T-helper 2 cell treated with Interferon-gamma antibody and Interleukin-4, amounts not matched to agents 100 ng/mL and 5 ng/mL, for 36 hours (primary cell): Measurements from ENCODE around the gene MOB4. TPM values are rescaled to one million over a fixed set of nuclear protein-coding genes. Genes with fewer than 3 reads are reported as not detected.
"Not testable (repeated sequence)": the region's sequence is repeated elsewhere in the genome, so short reads cannot be mapped to it uniquely, and the experiment has no call there.

Experiments used
- intact Hi-C: fragments of 100-400 bp; cut with micrococcal nuclease; formaldehyde crosslinking; loops from one replicate; pipeline ENCODE4 v1.15.1; 2023
- total RNA-seq: library from RNA; stranded (reverse); gene quantifications from 2 replicates; pipeline ENCODE4 v1.2.3, GENCODE V29; 2022

The MOB4 gene
- total RNA-seq, 1 donor from 2014 or later: 20.9 TPM

DNA sequence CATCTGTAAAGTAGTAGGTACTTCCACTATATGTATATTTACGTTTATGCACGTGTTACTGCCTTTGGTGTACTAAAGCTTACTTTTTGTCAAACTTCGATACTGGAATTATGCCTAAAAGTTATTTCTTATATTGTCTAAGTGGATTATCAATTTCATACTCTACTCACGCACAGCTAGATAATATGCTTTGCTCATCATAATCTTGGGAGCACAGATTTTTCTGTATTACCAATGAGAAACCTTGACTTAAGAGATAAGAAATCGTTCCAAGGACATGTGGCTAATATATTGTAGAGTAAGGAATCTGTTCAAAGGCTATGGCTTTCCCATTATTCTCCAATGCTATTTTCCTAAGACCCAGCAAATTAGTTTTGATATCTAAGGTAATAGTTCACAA, 9.2 kb upstream of the MOB4 start:
- intact Hi-C loops: no loop called here

- intact Hi-C loops: loop anchor here (10.0 kb wide), 1 partner anchor 351 kb away; no protein-coding TSS in a partner anchor
Measured at GRCh38 chr2:197513915-197514314, 2.0 kb upstream of the MOB4 start.

DNA sequence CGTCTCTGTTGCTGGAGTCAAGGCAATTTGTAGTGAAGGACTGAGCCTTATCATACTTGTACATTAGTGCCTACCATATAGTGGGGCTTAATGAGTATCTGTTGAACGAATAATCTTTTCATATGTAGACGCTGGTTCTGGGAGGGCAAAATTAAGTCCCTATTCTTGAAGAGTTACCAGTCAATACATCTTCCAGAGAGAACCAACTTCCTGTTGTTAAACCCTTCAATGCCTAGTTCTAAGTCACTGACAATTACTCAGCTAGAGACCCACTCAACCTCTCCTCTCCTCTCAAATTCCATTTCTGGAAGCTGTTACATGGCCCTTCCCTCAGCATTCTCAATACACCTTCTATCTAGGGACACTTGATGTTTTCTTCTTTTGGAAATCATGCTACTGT, 1.1 kb upstream of the MOB4 start:
- intact Hi-C loops: loop anchor here (1.0 to 10.0 kb wide), 6 partner anchors 14 to 587 kb away; partner anchors contain the start of genes BOLL, HSPE1, MARS2 and PGAP1

DNA sequence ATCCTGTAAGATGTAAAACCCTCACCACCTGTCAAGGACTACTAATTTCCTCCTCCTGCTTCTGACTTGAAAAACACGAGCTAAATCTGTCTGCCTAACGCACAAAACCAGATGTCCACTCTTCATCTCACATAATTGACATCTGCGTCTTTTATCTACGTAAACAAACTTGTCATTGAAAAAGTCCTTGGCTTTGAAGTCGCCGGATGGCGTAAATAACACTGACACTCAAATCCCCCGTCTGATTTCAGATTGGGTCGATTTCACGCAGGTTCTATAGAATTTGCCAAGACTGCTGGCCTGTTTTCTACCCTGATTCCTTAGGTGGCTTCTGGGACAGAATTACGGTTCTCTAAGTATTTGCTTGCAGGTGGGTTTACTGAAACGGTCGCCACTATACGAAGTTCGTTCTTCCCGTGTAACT, 539 bp upstream of the MOB4 start:
- intact Hi-C loops: loop anchor here (1.0 to 10.0 kb wide), 6 partner anchors 15 to 588 kb away; partner anchors contain the start of genes BOLL, HSPE1, MARS2 and PGAP1

DNA sequence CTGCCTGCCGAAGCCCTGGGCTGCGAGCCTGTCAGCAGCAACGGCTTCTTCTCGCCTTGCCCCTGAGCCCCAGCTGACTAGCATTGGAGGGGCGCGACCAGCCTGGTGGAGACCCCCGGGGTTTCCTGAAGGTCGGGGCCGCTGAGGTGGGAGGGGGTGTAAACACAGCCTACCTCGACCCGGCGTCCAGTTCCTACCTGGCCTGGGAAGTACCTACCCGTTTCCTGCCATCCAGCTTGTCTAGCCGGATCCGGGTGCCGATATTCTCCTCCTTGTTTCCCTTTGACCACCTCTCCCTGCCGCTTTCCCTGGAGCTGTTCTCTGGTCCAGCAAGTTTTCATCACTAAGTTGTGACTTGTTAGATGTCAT, 511 bp downstream of the MOB4 start:
- intact Hi-C loops: loop anchor here (1.0 to 10.0 kb wide), 5 partner anchors 63 to 717 kb away; partner anchors contain the start of genes BOLL, COQ10B, GTF3C3 and PGAP1

GRCh38 chr2:197517150-197517549, 1.3 kb downstream of the MOB4 start:
- intact Hi-C loops: loop anchor here (5.0 to 10.0 kb wide), 3 partner anchors 270 to 590 kb away; partner anchors contain the start of genes BOLL and PGAP1

DNA sequence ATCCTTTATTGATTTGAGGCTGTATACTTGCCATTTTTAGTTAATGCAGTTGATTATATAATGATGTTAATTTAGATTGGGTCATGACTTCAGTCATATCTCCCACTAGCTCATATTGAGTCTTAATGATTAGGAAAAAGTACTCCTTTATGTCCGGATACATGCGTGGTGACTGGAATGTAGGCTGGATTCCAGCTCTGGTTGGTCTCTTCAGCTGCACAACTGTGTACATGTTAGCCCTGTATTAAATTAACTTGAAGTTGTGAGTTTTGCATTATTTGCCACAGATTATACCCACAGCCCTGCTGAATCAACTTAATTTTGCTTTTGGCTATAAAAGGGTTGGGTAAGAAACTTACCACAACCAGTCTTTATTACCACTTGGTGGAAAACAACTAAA, 22.5 kb downstream of the MOB4 start:
- intact Hi-C loops: no loop called here

DNA sequence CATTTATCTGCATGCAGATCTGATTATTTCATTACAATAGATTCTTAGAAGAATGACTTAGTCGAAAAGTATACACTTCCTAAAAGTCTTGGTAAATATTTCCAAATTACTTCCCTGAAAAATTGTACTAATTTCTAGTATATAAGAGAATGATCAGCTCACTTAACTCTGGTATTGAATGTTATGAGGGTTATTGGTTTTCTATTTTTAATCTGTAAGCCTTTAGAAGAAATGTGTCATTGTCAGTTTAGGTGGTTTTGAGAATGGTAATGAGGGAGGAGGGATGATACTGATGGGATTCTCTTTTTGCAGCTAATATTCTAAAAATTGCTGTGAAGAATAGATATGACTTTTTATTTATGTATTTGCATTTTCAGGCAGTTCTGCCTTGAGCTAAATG, 23.9 kb downstream of the MOB4 start:
- intact Hi-C loops: no loop called here

GRCh38 chr2:197543206-197543605, 27.3 kb downstream of the MOB4 start:
- intact Hi-C loops: no loop called here

DNA sequence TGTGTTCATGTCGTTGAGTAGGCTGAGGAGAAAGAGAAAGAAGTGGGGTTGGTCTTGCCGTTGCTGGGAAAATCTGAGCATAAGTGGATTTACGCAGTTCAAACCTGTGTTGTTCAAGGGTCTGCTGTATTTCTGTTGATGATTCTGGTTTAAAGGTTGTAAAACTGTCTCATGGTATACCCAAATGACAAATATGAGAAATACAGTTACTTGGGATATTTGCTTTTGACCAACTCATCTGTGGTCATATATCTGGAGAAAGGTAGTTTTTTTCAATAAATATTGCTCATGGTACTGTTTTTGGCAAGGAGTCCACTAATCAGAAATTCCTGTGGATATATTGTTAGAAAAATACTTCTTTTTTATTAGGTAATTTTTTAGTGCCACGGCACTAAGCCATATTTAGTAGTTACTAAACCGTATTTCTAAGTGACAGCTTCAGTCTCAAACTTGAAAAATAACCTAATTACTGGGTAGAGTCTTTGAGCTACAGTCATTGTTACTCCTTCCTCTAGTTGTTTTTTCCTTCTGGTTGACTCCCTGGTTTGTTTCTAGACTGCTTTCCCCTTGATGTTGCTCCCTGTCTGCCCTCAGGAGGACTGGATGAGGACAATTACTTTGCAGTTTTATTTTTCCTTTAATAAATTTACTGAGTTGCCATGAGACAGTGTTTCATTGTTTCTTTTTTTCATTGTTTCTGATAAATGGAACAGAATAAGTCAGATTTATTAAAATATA, 31.5 kb downstream of the MOB4 start:
- intact Hi-C loops: no loop called here

GRCh38 chr2:197548582-197548981, 32.7 kb downstream of the MOB4 start:
- intact Hi-C loops: no loop called here

GRCh38 chr2:197551260-197551659, 35.4 kb downstream of the MOB4 start:
- intact Hi-C loops: not testable (repeated sequence)

DNA sequence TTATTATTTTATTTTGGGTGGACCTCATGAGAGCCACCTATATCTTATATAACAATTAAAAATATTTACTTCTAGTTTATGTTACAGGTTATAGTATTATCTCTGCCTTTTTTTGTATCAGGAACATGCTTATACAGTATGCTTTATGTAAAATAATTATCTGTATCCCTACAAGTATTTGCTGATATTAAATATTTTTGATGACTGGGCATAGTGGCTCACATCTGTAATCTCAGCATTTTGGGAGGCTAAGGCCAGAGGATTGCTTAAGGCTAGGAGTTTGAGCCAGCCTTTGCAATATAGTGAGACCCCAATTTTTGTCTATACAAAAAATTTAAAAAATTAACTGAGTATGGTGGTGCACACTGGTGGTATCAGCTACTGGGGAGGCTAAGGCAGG, 39.6 kb downstream of the MOB4 start:
- intact Hi-C loops: no loop called here

DNA sequence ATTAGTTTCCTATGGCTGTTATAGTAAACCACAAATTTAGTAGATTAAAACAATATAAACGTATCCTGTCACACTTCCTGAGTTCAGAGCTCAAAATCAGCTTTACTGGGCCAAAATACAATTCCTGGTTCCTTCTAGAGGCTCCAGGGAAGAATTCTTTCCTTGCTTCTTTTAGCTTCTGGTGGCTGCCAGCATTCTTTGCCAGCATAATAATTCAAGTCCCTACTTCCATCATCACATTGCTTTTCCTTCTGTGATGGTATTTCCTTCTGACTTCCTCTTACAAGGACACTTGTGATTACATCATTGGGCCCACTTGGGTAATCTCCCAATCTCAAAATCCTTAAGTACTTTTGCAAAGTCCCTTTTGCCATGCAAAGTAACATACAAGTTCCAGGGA, 40.6 kb downstream of the MOB4 start:
- intact Hi-C loops: no loop called here

DNA sequence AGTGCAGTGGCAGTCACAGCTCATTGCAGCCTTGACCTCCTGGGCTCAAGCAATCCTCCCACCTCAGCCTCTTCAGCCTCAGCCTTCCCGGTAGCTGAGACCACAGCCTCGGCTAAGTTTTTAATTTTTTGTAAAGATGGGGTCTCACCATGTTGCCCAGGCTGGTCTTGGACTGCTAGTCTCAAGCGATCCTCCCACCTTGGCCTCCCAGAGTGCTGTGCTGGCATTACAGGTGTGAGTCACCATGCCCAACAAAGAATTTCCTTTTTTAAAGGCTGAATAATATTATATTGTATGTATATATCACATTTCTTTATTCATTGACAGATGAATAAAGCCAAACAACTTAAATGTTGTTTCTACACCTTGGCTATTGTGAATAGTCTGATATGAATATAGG, 42.5 kb downstream of the MOB4 start:
- intact Hi-C loops: no loop called here

DNA sequence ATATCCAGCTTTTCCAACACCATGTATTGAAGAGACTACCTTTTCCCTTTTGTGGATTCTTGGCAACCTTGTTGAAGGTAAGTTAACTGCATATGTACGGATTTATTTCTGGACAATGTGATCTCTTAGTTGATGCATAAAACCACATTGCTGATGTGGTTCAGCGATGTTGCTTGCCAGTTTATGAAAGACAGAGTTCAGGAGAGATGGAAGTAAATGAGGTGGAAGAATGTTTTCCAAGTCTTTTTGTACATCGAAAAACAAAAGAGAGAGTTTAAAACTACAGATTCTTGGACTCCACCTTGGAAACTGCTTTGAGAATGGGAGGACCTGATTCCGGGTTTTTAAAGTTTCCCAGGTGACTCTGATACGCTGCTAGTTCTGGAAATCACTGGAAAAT, 43.8 kb downstream of the MOB4 start:
- intact Hi-C loops: no loop called here

- intact Hi-C loops: no loop called here
Measured at GRCh38 chr2:197560146-197560665, 44.3 kb downstream of the MOB4 start.

DNA sequence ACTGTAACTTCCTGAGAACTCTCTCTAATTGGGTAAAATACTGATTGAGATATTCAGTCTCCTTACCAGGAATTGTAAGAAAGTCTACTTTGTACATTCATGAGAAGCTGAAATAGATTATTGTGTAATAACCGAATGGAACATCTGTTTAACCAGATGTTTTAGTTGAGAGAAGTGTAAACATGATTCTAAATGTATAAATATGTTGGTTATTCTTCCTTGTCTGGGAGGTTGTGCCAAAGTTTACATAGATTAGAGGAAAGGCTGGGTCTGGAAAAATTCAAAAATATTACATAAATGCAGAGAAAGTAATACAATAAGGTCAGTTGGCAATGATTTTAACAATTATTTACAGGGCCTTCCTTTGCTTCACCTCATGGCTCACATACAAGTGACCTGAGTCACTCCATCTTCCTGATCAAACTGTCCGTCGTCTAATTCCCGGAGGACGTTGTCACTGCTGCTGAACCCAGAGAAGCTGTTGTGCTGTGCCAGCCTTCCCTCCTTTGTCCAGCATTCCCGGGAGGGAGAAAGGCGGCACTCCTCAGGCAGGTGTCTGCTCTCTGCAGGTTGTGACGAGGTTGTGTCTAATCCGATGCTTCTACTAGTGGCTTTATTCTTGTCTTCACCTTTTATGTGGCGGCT, 55.9 kb downstream of the MOB4 start:
- intact Hi-C loops: no loop called here

- intact Hi-C loops: no loop called here
Measured at GRCh38 chr2:197573608-197574007, 57.7 kb downstream of the MOB4 start.

DNA sequence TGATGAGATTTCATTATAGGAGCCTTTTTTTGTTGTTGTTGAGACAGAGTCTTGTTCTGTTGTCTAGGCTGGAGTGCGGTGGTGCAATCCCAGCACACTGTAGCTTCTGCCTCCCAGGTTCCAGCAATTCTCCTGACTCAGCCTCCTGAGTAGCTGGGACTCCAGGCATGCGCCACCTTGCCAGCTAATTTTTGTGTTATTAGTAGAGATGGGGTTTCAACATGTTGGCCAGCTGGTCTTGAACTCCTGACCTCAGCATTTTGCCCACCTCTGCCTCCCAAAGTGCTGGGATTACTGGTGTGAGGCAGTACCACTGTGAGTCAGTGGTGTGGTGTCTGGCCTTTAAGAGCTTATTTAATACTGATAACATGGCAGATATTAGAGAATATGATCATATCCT, 60.1 kb downstream of the MOB4 start:
- intact Hi-C loops: no loop called here

- intact Hi-C loops: no loop called here
Measured at GRCh38 chr2:197576631-197577030, 60.8 kb downstream of the MOB4 start.

GRCh38 chr2:197577446-197577845, 61.6 kb downstream of the MOB4 start:
- intact Hi-C loops: no loop called here
